CD4-positive, alpha-beta T cell treated with Interferon alpha-2 for 1 hour (primary cell): ENCODE measurements around the gene SUGP2.

Experiments used
- DNase-seq, 2 donors: peaks; one replicate each; pipeline ENCODE4 v3.0.0-alpha.2; 2020 to 2022

SUGP2 gene

DNA sequence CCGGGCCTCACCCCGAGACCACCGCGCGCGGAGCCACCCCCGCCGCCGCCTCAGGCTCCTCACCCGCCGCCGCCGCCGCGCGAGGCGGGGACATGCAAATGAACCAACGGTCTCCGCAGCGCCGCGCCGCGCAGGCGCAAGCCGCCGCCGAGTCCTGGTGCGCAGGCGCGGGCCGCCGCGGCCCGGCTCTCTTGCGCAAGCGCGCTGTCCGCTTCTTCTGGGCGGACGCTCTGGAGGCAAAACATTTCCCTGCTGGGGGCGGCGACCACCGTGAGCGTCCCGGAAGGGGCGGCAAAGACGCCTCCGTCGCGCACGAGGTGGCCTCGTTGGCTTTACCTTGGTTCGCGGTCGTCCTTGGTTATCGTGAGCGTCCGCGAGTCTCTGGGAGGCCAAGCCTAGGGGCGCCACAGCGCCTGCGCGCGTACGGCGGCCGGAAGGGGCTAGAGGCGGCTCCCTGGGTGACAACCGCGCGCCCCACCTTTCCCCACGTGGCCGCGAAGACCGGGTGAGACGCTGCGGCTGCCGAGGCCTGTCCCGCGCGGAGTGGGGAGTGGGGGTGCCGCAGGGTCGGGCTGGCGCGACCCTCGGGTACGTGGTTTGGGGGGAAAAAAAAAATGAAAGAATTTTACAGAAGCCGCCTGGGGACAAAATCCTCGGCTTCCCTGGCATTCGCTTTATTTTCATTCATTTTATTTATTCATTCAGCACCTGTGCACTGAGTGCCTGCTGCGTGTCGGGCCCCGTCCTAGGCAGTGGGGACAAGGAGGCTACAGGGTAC is at the start of gene SUGP2, which contains the start of gene ARMC6:
SUGP2 (minus strand) TSS at position 92 of the 778 bp plus-strand sequence. CDS start 2,446 bp downstream, outside the sequence.
ARMC6 (plus strand) TSS at position 178 of the 778 bp plus-strand sequence. CDS start 607 bp downstream, outside the sequence.
- peak; percentile 92 to 93 for DNase-seq

GRCh38 chr19:19081642-19082151 is 48.4 kb upstream of the SUGP2 start:
- no peak for DNase-seq

- no peak for DNase-seq
These were observed 46.3 kb upstream of the SUGP2 start for GRCh38 chr19:19079571-19079970.

GRCh38 chr19:19078801-19079200 is 45.5 kb upstream of the SUGP2 start:
- no peak for DNase-seq

GRCh38 chr19:19077103-19077502 is 43.8 kb upstream of the SUGP2 start:
- no peak for DNase-seq

DNA sequence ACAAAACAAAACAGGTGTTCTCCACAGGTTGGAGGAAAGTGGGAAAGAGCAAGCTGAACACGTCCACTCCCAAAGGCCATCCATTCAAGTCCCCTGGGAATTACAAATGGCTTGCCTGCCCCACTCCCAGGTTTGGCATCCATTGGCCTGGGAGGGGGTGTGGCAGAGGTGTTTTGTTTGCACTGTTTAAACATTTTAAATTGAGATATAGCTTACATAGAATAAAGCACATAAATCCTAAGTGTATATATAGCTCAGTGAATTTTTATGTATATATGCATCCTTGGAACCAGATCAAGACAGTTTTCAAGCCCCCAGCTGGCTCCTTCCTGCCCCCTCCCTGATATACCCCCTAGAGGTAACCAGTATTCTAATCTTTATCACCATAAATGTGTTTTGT is 43.2 kb upstream of the SUGP2 start:
- DNase-seq: no peak

- DNase-seq: no peak
These were observed 41.8 kb upstream of the SUGP2 start for GRCh38 chr19:19075126-19075525.

DNA sequence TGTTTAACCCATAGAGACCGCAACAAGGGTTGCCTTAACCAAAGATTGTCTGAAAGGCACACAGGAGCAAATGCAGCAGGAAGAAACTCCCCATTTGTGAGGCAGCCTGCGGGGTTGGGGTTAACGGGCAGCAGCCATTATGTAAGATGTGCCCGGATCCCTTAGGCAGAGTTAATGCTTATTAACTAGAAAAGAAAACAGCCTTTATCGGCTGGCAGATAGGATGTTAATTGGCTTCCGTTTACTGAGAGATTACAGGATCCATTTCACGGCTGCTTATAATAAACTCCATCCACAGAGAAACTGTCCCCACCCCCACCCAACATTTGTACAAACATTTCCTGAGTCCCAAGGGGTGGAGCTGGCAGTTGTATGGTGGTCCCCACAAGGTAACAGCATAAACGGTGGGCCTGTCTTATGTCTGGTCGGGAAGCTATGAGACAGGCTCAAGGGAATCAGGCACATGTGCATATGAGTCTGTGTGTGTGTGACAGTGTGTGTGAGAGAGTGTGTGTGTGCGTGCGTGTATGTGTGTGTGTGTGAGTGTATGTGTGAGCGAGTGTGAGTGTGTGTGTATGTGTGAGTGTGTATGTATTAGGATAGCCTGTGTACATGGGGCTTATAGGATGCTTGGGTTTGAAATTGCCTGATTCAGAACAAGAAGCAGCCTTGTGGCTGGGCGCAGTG is 41.0 kb upstream of the SUGP2 start:
- no peak for DNase-seq

DNA sequence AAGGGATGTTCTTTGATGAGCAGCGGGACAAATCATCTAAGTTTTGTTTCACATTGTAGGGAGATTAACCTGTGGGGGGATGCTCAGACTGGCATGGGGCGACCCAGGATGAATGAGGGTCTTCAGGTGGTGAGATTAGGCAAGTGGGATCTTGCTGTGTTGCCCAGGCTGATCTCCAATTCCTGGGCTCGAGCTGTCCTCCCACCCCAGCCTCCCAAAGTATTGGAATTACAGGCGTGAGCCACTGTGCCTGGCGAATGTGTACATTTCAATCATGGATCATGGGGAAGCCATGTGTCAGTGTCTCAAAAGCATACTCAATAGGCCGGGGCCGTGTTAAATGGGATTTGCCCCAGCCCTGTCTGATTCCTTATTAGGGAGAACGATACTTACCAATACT is 38.6 kb upstream of the SUGP2 start:
- DNase-seq: no peak

DNA sequence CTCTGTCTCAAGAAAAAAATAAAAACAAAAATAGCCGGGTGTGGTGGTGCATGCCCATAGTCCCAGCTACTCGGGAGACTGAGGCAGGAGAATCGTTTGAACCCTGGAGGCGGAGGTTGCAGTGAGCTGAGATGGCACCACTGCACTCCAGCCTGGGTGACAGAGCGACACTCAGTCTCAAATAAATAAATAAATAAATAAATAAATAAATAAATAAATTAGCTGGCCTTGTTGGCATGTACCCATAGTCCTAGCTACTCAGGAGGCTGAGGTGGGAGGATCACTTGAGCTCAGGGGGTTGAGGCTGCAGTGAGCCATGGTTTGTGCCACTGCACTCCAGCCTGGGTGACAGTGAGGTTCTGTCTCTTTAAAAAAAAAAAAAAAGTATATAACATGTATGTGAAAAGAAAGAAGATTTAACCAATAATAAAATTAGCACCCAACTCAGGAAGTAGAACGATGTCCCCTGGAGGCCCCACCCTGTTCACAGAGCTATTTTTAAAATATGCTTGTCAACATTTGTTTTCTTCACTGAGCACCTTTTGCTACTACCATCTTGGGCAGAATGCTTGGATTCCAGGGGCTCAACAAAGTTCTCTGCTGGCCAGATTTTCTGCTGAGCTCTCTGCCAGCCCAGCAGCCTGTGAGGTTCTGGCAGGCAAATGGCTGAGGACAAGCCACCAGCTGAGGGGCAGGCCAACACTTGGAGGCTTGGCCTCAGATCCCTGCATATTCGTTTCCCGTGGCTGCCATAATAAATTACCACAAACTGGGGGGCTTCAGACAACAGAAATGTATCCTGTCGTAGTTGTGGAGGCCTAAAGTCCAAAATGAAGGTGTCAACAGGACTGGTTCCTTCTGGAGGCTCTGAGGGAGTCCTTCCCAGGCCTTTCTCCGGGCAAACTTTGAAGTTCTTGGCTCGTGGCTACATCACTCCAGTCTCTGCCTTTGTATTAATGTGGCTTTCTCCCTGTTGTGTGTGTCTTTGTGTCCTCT is 35.6 kb upstream of the SUGP2 start:
- peak in 1 of 2 donors; percentile 38 for DNase-seq

DNA sequence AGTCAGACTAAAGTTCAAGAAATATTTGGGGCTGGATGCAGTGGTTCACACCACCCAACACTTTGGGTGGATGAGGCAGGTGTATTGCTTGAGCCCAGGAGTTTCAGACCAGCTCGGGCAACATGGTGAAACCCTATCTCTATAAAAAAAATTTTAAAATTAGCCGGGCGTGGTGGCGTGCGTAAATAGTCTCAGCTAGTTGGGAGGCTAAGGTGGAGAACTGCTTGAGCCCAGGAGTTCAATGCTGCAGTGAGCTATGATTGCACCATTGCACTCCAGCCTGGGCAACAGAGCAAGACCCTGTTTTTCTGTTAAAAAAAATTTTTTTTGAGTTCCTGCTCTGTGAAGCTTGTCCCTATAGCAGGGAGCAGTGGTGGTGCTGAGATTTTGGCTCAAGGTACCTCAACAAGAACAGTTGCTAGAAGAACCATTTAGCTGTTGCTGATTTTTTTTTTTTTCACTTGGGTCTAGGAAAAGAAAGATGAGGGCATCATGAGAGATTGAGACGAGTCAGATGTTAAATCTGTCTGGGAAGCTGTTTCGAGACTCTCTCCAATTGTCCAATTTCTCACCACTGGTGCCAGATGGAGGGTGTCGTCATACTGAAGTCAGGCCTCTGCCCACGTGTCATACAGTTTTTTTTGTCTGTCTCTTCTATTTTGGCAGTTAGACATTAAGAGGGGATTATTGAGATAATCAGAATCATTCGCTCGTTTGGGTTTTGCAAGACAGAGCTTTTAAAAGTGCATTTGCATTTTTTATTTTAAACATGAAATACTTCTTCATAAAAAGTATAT is 34.2 kb upstream of the SUGP2 start:
- no peak for DNase-seq

GRCh38 chr19:19064811-19065745 is 31.8 kb upstream of the SUGP2 start:
- DNase-seq: peak in 1 of 2 donors; percentile 31

DNA sequence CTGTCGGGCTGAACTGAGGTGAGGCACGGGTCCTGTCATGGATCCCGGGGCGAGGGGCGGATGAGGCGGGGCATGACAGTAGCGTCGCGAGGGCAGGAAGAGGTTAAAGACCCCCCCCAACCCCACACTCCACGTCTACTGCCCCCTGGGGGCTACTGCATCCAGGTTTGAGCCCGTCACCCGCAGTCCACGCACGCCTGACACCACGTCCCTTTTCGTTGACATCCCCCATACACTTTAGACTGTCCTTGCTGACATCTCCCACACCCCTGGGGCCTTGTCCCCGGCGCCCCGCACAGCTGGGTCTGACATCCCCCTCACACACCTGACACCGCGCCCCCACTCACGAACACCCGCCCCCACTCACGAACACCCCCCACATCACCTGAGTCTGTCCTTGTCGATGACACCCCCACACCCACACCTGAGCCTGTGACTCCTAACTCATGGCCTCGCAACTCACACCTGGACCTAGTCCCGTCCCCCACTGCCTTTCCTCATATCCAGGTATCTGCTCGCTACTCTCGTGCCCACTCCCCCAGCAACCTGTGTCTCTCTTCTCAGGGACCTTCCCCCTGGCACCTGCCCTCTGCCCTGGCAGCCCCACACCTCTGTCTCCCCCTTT is 30.9 kb upstream of the SUGP2 start:
- no peak for DNase-seq

DNA sequence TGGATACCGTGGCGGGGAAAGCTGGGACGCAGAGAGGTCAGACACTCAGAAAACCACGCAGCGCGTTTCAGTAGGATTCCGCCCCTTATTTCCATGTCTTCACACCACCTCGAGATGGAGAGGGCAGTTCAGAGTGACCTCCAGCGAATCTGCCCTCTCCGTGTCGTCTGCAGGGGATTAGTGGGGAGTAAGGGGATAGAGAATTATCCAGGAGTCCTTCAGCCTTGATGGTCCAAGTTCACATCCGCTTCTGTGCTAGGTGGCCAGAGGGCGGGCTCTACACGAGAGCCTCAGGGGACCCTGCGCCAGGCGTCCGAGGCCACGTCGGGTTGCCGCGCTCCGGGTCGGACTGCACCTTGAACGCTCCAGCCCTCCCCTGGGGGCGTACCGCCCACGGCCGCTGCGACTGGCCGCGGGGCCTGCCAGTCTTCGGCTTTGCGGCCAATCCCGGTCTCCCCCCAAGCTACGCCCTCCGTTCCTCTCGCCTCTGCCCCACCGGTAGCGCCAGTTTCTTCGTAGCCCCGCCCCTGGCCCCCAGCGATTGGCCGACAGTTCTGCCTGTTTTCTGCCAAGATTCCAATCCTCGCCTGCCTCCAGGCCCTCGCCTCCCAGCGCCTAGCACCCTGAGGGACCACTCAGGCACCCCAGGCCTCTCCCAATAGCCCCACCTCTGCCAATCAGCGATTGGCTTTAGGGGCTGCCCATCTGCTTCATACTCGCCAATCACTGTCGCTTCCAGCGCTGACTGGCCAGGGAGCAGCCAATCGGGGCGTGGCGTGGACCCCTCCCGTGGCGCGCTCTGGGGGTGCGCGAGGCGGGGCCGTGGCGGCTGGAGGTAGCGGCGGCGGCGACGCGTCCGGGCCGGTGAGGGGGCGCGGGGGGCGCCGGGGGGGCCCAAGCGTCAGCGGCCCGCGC is 30.1 kb upstream of the SUGP2 start, which contains the start of gene SLC25A42:
SLC25A42 (plus strand) TSS at position 812 of the 915 bp plus-strand sequence. CDS start 32,131 bp downstream, outside the sequence.
- DNase-seq: peak; percentile 100

- DNase-seq: no peak
These were observed 29.3 kb upstream of the SUGP2 start for GRCh38 chr19:19062454-19063182.

- no peak for DNase-seq
These were observed 28.2 kb upstream of the SUGP2 start for GRCh38 chr19:19061506-19061905.

DNA sequence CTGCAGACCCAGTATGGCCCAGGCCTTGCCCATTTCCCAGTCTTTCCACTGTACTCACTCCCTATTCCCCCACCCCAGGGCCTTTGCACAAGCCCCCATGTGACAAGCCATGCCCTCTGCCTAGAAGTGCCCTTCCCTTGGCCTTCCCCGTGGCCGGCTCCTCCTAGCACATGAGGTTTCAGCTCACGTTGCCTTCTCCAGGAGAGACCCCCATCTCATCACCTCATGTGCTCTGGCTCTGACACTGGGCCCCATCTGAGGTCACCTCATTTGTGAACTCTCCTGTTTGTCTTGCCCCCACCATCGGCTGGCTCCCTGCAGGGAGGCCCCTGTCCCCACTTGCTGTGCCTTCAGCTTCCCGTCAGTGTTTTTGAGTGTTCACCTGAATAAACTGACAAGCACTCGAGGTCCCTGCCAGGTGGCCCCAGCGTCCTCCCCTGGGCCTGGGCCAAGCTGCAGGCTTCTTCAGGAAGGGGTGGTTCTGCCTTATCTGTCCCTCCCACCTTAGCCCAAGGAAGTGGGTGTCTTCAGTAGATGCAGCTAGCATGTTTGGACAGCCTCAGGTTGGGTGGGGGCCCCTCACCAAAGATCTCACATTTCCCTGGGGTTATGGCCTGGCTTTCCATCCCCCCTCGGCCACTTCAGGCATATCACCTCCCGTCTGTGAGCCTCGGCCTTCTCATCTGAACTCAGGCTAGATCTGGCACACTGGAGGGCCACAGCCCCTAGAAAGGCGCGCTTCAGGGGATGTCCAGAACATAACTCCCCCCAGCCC is 26.7 kb upstream of the SUGP2 start:
- no peak for DNase-seq
